ENCODE data around the gene PRPS1L1.
A peak's percentile ranks its signal among the peaks of the same experiment; 100 is the strongest.

PRPS1L1 gene

DNA sequence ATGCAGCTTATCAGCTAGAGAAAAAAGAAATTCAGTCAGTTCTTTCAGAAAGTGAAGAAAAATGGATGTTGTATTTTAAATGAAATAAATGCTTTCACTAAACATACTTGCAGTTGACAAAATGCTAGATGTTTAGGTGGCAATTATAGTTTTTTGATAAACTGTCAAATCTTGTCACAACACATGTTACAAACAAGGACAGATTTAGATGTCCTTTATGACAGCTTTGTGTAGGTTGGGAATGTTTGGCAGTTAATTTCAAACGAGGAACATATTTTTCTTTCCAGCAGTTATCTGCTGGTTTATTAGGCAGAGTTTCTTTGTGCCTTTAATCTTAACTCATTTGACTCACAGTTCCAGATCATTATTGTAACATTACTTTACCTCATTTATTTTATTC is 3.1 kb upstream of the PRPS1L1 start:
- no peak for ATAC-seq

DNA sequence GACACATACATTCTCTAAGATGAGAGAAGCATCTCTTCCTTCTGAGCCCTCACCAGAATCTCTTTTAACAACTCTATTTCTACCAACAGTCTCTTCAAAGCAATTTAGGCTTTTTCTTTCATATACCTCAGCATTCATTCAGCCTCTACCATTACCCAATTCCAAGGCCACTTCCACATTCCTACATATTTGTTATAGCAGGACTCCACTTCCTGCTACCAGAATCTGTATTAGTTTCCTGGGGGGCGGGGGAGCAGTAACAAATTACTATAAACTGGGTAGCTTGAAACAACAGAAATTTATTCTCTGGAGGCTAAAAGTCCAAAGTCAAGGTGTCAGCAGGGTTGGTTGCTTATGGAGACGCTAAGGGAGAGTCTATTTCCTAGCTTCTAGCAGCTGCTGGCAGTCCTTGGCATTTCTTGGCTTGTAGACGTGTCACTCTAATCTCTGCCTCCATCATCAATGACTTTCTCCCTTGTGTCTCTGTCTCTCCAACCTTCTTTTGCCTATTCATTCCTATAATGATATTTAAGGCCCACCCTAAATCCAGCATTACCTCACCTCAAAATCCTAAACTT is 7.4 kb downstream of the PRPS1L1 start:
- no peaks in the 10 kb centered on the region for H3K4me1 Mint-ChIP-seq
- peaks cover 0 to 7% of the 10 kb centered on the region in 2 donors for H3K9me3 Mint-ChIP-seq

More for the DNA sequence above, 3.1 kb upstream of the PRPS1L1 start:
- H3K4me1 Mint-ChIP-seq: no peaks in the 10 kb centered on the region
- no peak overlapping the region for H3K27ac Mint-ChIP-seq
- H3K4me3 Mint-ChIP-seq: no peak overlapping the region
- no peaks in the 10 kb centered on the region for H3K9me3 Mint-ChIP-seq
- no peaks in the 10 kb centered on the region for H3K27me3 Mint-ChIP-seq
- no peak for DNase-seq

DNA sequence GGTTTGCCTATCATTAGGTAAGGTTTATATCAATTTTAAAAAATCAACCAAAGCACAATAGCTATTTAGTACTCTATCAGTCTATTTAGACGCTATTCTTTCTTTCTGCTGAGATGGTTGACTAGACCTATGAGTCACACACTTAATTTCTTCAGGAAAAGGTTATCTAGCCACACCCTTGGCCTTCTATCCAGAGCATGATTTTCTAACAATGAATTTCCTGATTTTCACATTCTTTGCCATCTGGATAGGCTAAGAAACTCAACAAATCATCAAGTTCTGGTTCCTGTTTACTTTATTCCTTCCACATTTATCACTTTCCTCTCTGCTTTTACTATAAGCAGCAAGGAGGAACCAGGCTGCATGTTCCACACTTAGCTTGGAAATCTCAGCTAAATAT is 8.1 kb downstream of the PRPS1L1 start:
- H3K4me1 Mint-ChIP-seq: no peaks in the 10 kb centered on the region
- H3K27me3 Mint-ChIP-seq: peaks cover 9% of the 10 kb centered on the region
- ATAC-seq (no peak), DNase-seq (no peak)
- peaks cover 0 to 7% of the 10 kb centered on the region in 2 donors for H3K9me3 Mint-ChIP-seq
- no peak overlapping the region for H3K4me3 Mint-ChIP-seq
- H3K27ac Mint-ChIP-seq: no peak overlapping the region

More for the DNA sequence above, 7.4 kb downstream of the PRPS1L1 start:
- DNase-seq (no peak), ATAC-seq (no peak)
- no peak overlapping the region for H3K27ac Mint-ChIP-seq
- H3K27me3 Mint-ChIP-seq: peaks cover 2% of the 10 kb centered on the region
- no peak overlapping the region for H3K4me3 Mint-ChIP-seq

DNA sequence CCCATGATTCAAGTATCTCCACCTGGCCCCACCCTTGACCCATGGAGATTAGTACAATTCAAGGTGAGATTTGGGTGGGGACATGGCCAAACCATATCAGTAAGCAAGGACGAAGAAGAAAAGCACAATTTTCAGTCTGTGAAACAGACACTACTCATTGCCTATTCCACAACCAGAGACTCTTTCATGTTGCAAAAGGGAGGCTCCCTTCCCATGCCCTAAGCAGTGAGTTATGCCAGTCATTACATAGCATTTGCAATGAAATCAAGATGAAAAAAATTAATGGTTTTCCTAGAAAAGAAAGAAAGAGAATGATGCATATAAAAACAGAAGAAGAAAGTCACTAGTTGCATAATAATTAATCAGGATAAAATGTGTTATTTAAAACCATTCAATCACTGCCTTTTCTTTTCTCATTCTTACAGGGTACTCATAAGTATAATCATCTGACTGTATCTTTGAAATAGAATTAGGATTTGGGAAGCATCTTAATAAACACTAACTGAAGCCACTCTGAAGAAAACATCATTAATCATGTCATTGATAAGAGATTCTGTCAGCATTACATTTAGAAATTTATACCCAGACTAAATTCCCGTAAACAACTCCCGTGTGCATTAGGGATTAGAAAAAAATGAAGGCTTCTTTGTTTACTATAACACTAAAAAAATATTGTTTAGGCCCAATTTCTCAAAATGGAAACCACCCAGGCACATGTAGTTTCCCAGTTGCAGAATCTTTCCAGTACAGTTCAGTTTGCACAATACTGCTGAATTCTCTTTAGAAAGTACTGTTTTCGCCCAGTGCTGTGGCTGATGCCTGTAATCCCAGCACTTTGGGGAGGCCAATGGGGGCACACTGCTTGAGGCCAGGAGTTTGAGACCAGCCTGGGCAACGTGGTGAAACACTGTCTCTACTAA is 9.1 kb downstream of the PRPS1L1 start:
- H3K4me3 Mint-ChIP-seq: no peak overlapping the region
- no peak overlapping the region for H3K27ac Mint-ChIP-seq
- H3K4me1 Mint-ChIP-seq: no peaks in the 10 kb centered on the region
- no peak for DNase-seq
- ATAC-seq: no peak
- H3K27me3 Mint-ChIP-seq: peaks cover 19% of the 10 kb centered on the region
- peaks cover 0 to 7% of the 10 kb centered on the region in 2 donors for H3K9me3 Mint-ChIP-seq

DNA sequence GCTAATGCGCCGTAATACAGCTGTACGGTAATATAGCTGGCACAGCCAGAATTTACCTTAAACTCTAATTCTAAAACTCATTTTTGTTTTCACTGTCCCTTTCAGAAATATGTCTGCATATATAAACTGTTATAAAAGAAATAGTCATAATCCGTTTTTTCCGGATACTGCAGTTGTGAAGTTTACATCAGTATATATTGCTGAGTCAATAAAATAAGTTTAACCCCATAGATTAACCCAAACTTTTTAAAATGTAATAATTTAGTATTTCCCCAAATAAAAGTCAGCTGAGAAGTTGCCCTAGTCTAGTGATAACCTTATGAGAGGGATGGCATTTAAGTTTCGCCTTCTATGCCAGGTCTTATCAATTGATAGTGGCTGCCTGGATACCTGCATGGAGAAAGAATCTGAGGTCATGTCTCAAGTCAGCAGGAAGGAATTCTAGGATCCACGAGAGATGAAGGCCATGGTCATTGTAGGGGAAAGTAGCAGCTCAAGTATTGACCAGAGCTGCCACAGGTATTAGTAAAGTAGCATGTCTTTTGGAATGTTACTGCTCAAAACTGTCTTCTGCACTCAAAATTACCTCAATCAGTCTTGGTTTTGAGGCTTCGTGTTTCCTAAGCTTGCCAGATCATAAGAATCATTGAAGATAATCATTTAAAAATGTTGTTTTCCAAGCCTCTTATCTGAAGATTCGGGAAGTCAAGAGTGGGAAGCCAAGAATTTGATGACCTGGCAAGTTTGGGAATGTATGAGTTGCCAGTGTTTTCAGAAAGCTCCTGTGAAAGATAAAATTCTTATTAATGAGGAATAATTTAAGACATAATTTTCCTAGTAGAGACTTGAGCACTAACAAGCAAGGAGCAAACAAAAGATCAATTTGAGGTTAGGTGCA is 10.8 kb downstream of the PRPS1L1 start:
- peaks cover 0 to 7% of the 10 kb centered on the region in 2 donors for H3K9me3 Mint-ChIP-seq
- H3K27ac Mint-ChIP-seq: no peak overlapping the region
- DNase-seq (no peak), ATAC-seq (no peak)
- H3K4me3 Mint-ChIP-seq: no peak overlapping the region
- H3K4me1 Mint-ChIP-seq: no peaks in the 10 kb centered on the region
- peaks cover 27% of the 10 kb centered on the region for H3K27me3 Mint-ChIP-seq

DNA sequence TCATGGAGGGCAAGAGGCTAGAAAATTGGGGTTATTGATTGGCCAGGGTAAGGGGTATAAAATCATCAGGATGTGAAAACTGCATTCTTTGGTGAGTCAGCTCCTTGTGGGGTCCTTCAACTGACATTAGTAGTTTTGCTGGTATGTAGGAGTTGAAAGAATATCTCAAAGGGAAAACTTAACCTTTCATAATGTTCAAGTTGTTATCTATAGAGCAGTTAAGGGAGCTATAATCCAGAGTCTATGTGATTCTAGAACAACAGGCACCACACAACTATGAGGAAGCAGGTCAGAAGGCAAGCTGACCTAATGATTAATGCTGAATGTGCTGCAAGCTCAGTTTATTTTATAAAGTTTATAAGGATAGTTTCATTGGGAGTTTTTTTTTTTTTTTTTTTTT is 13.7 kb downstream of the PRPS1L1 start:
- DNase-seq (no peak), ATAC-seq (no peak)
- Mint-ChIP-seq H3K27me3 (peaks cover 30% of the 10 kb centered on the region), H3K9me3 (no peaks in the 10 kb centered on the region), H3K27ac (no peak overlapping the region), H3K4me1 (no peaks in the 10 kb centered on the region), H3K4me3 (no peak overlapping the region)

DNA sequence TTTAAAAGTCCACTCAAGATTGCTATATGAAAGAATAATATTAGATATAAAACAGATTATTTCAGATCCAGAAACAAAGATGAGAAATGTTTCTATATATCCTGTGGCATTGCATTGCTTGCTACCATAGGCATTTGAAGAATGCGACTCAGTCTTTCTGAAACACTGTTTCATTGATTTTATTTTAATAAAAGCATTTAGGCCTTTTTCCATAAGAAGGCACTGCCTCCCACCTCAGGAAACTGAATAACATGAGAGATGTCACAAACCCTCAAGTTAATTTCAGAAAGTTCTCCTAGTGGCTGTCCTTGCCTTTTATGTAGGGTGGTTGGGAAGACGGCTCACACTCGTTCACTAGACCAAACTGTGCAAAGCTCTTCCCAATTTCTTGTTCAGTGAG is 23.3 kb downstream of the PRPS1L1 start:
- DNase-seq (no peak), ATAC-seq (no peak)
- H3K27ac Mint-ChIP-seq: no peak overlapping the region
- H3K4me1 Mint-ChIP-seq: no peaks in the 10 kb centered on the region
- H3K9me3 Mint-ChIP-seq: peaks cover 0 to 8% of the 10 kb centered on the region in 2 donors
- H3K4me3 Mint-ChIP-seq: no peak overlapping the region
- H3K27me3 Mint-ChIP-seq: no peaks in the 10 kb centered on the region

DNA sequence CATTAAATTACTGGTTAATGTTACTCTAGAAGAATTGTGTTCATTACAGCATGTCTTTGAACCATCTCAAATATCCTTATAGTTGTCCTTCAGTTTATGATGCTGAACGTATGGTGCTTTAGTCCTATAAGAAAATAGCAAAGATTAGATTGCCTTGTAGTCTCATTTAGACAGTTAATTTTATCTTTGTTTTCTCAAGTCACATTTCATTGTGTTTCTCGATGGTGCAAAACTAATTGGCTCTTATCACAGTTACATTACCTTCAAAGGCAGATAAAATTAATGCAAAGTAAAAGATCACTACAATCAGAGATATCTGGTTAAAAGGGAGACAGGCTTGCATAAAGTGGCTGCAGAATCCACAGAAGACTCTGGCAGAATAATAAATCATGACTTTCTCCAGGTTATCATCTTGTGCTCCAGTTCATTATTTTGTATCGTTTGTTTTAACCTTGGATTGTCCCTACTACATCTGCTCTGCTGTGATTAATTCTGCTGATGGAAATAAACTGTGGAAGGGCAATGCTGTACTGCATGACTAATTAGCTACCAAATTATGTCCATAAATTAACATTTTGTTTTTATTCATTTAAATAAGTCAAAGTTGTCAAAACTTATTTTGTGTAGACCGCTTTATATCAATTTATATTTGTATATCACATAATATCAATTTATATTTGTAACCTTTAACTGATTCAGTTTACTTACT is 24.2 kb downstream of the PRPS1L1 start:
- no peak for DNase-seq
- no peak for ATAC-seq
- no peaks in the 10 kb centered on the region for H3K27me3 Mint-ChIP-seq
- H3K4me3 Mint-ChIP-seq: no peak overlapping the region
- peaks cover 0 to 7% of the 10 kb centered on the region in 2 donors for H3K9me3 Mint-ChIP-seq
- no peak overlapping the region for H3K27ac Mint-ChIP-seq
- no peaks in the 10 kb centered on the region for H3K4me1 Mint-ChIP-seq

DNA sequence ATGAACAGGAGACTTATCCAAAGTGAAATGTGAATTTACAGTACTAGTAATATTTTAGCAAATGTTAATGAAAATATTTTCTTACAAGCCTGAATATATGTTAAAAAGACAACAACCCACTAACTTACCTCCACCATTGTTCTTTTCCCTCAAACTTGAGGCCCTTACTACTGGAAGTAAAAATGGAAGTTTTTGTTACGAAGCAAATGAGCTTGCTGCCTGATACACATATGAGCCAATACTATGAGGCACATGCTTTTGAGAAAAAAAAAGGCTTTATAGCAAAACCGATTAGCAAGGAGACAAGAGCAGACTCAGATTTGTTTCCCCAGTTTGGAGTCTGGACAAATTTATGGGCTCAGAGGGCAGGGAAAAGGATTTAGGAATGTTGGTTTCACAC is 29.0 kb downstream of the PRPS1L1 start:
- no peak overlapping the region for H3K4me3 Mint-ChIP-seq
- no peaks in the 10 kb centered on the region for H3K27me3 Mint-ChIP-seq
- no peak for ATAC-seq
- no peaks in the 10 kb centered on the region for H3K9me3 Mint-ChIP-seq
- no peak overlapping the region for H3K27ac Mint-ChIP-seq
- H3K4me1 Mint-ChIP-seq: no peaks in the 10 kb centered on the region
- no peak for DNase-seq

DNA sequence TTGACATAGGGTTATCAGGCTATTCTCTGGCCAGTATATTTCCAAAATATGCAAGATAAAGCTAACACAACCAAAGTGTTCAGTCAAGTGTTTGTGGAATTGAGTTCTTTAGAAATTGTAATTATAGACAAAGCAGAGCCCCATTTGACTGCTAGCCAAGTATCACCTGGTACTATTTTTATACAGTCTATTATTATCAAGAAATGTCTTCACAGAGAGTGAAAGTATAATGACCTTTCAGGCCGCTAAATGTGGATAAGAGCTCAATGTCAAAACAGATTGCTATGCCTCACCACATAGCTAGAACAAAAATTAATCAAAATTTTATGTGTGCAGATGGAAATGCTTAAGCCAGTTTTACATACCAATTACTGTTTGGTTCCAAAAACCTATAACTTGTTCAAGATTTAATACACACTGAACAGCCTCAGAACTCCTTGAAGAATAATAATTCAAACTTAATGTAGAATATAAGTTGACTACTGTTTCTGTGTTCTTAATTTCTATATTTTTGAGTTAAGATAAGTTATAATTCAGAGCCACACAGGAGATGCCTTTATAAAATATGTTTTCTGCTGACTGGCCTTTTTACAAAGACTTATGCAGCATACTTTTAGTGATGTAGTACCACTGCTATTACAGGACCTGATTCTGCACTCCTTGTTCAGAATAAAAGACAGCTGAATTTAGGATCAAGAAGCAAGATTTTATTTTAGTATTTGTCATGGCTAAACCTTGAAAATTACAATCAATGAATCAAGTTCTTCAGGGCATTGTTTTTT is 31.0 kb downstream of the PRPS1L1 start:
- H3K4me1 Mint-ChIP-seq: no peaks in the 10 kb centered on the region
- no peak overlapping the region for H3K27ac Mint-ChIP-seq
- no peaks in the 10 kb centered on the region for H3K27me3 Mint-ChIP-seq
- no peak for ATAC-seq
- H3K4me3 Mint-ChIP-seq: no peak overlapping the region
- DNase-seq: no peak
- no peaks in the 10 kb centered on the region for H3K9me3 Mint-ChIP-seq

DNA sequence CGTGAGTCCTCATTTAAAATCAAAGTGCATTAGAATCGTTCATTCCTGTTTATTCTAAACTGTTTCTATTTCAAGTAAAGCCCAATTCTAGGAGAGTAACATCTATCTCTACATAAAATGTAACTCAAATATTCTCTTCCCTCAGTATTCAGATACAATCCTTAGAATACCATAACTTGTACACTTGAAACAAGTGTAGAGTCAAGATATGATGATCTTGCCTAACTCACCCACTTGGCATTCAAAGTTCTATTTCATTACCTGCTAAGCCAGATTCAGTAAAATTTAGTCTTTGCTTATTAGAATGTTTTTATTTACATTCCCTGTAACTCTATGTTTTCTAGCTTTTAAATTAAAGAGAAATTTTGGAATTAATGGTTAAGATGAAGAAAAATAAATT is 31.6 kb downstream of the PRPS1L1 start:
- Mint-ChIP-seq H3K4me1 (no peaks in the 10 kb centered on the region), H3K27ac (no peak overlapping the region), H3K4me3 (no peak overlapping the region), H3K27me3 (no peaks in the 10 kb centered on the region), H3K9me3 (no peaks in the 10 kb centered on the region)
- ATAC-seq: no peak
- no peak for DNase-seq

DNA sequence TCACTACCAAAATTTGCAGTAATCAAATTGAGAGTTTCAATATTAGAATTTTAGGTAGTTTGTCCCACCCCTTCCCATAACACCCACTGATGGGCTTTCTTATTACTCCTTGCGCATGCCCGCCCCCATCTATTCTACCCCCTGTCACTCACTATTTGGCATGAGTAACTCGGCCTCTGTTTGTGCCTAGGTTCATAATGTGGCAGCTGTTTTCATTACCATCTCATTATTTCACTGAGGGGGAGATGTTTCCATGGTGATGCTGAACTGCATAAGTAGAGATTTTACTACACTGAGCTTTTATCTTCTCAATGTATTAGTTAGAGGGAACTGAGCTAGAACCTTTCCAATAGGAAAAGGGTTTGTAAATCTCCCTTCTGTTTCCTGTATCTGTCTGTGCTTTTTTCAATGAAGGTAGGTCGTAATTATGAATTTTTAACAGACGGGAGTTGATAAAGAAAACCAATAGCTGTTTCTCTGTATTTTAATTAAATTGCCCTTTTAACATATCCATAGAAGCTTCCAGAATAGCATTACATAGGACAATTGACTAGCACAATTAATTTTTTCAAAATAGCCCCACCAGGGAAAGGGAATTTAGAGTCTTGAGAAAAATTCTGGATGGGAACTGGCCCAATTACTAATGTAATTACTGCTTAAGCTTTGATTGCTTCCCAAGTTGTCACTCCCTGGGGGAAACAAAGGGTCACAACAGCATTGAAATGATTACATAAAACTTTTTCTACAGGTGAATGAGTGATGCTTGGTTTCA is 33.4 kb downstream of the PRPS1L1 start:
- ATAC-seq (peak; percentile 23), DNase-seq (no peak)
- Mint-ChIP-seq H3K27me3 (no peaks in the 10 kb centered on the region), H3K4me1 (no peaks in the 10 kb centered on the region), H3K9me3 (no peaks in the 10 kb centered on the region), H3K4me3 (no peak overlapping the region), H3K27ac (no peak overlapping the region)

DNA sequence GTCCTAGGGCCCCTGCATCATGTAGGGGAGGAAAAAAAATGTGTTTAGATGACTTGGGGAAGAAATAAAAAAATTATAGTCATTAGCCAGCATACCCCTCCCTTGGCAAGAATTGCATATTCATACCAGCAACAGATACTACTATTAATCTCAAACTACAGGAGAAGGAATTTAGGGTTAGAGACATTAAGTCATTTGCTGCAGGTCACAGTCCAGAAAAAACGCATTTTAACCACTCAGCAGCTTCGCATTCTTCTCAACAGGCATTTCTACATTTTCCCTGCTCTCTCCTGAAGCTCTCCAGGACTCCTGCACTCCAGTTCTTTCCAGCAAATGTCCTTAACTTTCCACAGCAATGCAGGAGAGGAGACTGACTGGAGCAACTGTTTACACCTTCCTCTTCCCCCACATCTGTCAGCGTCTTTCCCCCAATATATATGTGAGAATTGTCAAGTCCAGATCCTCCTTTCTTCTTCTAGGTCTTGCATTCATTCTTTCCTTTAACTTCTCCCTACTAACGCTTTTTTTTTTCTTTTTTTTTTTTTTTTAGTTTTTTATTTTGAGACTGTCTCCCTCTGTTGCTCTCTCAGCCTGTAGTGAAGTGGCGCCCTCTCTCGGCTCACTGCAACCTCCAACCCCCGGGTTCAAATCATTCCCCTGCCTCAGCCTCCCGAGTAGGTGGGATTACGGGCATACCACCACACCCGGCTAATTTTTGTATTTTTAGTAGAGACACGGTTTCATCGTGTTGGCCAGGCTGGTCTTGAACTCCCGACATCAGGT is 35.6 kb downstream of the PRPS1L1 start:
- ATAC-seq (no peak), DNase-seq (peak; percentile 2 to 14)
- H3K27me3 Mint-ChIP-seq: no peaks in the 10 kb centered on the region
- no peaks in the 10 kb centered on the region for H3K9me3 Mint-ChIP-seq
- no peak overlapping the region for H3K27ac Mint-ChIP-seq
- H3K4me3 Mint-ChIP-seq: no peak overlapping the region
- H3K4me1 Mint-ChIP-seq: no peaks in the 10 kb centered on the region

All from stimulated activated naive CD8-positive, alpha-beta T cell treated with anti-CD3 and anti-CD28 coated beads, Interleukin-15, amount 100 ng/mL, for 72 hours (primary cell).